Osteocyte (in vitro differentiated cells): ENCODE measurements around the gene TMEM208. TPM values are rescaled to one million over a fixed set of nuclear protein-coding genes. Genes with fewer than 3 reads are reported as not detected.

Experiments used
- DNase-seq: peaks from one replicate; pipeline ENCODE4 v3.0.0; 2021; ENCODE audit warnings: mixed read lengths; ENCODE audit not compliant: unreplicated experiment; ENCODE audit errors: extremely low spot score
- H3K27ac Mint-ChIP-seq: one replicate; pipeline ENCODE4 v1.8.0; 2021; ENCODE audit warnings: mild to moderate bottlenecking, mixed read lengths; ENCODE audit not compliant: unreplicated experiment
- H3K27me3 Mint-ChIP-seq: one replicate; pipeline ENCODE4 v1.8.0; 2021; ENCODE audit warnings: mixed read lengths; ENCODE audit not compliant: unreplicated experiment
- H3K36me3 Mint-ChIP-seq: one replicate; pipeline ENCODE4 v1.8.0; 2021; ENCODE audit warnings: mixed read lengths; ENCODE audit not compliant: unreplicated experiment
- H3K4me1 Mint-ChIP-seq: one replicate; pipeline ENCODE4 v1.8.0; 2021; ENCODE audit warnings: mixed read lengths; ENCODE audit not compliant: unreplicated experiment
- H3K4me3 Mint-ChIP-seq: one replicate; pipeline ENCODE4 v1.8.0; 2021; ENCODE audit warnings: mild to moderate bottlenecking, moderate library complexity, mixed read lengths; ENCODE audit not compliant: unreplicated experiment
- H3K9me3 Mint-ChIP-seq: one replicate; pipeline ENCODE4 v1.8.0; 2021; ENCODE audit warnings: mixed read lengths; ENCODE audit not compliant: unreplicated experiment
- total RNA-seq: library from RNA; stranded (reverse); gene quantifications from 2 replicates; pipeline ENCODE4 v1.2.1, GENCODE V29; 2021
- TF ChIP-seq, protein P1 (sequence below): fragments of 200-600 bp; sonication (generic); IDR thresholded peaks from 2 replicates; pipeline ENCODE4 v1.5.0; 2021; ENCODE audit warnings: antibody characterized with exemption, mild to moderate bottlenecking, moderate library complexity

TMEM208 gene
- total RNA-seq, 1 donor from 2014 or later = 41.0 TPM

DNA sequence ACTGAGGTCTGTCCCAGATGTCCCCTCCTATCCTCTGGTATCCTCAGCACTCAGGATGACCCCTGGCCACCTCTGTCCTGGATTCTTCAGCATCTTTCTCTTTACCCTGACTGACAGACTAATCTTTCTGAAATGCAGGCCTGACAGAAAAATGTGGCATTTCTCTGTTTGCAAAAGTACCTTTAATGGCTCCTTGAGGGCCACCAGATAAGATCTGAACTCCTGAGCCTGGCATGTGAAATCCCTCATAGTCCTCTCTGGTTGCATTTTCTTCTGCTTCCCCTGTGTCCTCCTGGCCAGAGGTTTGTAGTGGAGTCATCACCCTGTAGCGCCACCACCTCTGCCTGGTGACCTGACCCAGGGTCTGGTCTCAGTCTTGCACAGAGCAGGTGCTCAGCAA is 30.0 kb upstream of the TMEM208 start:
- no peak overlapping the region for H3K27ac Mint-ChIP-seq
- no peak for DNase-seq
- no peak overlapping the region for H3K4me3 Mint-ChIP-seq

DNA sequence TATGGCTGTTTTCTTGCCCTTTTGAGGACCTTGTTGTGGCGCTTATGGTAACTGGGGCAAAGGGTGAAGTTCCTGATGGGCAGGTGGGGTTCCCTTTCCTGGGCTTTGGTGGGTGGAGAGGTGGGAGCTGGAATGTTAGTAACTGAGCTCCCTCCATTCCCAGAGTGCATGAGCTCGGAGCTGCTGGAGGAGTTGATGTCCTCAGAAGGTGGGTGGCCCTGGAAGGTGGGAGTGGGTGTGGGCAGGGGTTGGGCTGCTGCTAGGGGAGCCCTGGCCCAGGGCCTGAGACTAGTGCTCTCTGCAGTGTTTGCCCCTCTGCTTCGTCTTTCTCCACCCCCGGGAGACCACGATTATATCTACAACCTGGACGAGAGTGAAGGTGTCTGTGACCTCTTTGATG is 29.2 kb upstream of the TMEM208 start:
- Mint-ChIP-seq H3K27me3 (no peaks in the 10 kb centered on the region), H3K9me3 (no peaks in the 10 kb centered on the region), H3K36me3 (peaks cover 26% of the 10 kb centered on the region), H3K4me1 (peaks cover 22% of the 10 kb centered on the region), H3K4me3 (no peak overlapping the region), H3K27ac (no peak overlapping the region)
- TF ChIP-seq, protein P1, sequence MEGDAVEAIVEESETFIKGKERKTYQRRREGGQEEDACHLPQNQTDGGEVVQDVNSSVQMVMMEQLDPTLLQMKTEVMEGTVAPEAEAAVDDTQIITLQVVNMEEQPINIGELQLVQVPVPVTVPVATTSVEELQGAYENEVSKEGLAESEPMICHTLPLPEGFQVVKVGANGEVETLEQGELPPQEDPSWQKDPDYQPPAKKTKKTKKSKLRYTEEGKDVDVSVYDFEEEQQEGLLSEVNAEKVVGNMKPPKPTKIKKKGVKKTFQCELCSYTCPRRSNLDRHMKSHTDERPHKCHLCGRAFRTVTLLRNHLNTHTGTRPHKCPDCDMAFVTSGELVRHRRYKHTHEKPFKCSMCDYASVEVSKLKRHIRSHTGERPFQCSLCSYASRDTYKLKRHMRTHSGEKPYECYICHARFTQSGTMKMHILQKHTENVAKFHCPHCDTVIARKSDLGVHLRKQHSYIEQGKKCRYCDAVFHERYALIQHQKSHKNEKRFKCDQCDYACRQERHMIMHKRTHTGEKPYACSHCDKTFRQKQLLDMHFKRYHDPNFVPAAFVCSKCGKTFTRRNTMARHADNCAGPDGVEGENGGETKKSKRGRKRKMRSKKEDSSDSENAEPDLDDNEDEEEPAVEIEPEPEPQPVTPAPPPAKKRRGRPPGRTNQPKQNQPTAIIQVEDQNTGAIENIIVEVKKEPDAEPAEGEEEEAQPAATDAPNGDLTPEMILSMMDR = no peak
- no peak for DNase-seq

More for the DNA sequence above, 30.0 kb upstream of the TMEM208 start:
- H3K27me3 Mint-ChIP-seq = no peaks in the 10 kb centered on the region
- H3K9me3 Mint-ChIP-seq = no peaks in the 10 kb centered on the region
- TF ChIP-seq, protein P1 = no peak
- H3K36me3 Mint-ChIP-seq = peaks cover 24% of the 10 kb centered on the region
- peaks cover 26% of the 10 kb centered on the region for H3K4me1 Mint-ChIP-seq

DNA sequence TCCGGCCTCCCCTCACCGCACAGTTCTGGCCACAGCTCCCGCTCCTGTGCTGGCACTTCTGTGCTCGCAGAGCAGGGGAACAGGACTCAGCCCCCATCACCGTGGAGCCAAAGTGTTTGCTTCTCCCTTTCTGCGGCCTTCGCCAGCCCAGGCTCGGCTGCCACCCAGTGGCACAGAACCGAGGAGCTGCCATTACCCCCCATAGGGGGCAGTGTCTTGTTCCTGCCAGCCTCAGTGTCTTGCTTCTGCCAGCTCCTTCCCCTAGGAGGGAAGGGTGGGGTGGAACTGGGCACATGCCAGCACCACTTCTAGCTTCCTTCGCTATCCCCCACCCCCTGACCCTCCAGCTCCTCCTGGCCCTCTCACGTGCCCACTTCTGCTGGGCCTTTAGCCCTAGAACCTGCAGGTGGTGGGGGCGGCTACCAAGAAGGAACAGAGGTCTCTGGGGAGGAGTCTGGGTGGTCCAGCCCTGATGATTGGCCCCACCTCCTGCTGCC is 28.6 kb upstream of the TMEM208 start:
- peaks cover 26% of the 10 kb centered on the region for H3K36me3 Mint-ChIP-seq
- H3K4me1 Mint-ChIP-seq = peaks cover 16% of the 10 kb centered on the region
- TF ChIP-seq, protein P1 = peak; percentile 61
- no peaks in the 10 kb centered on the region for H3K9me3 Mint-ChIP-seq
- DNase-seq = no peak
- no peaks in the 10 kb centered on the region for H3K27me3 Mint-ChIP-seq
- H3K4me3 Mint-ChIP-seq = no peak overlapping the region
- H3K27ac Mint-ChIP-seq = peak overlapping the region; percentile 38

DNA sequence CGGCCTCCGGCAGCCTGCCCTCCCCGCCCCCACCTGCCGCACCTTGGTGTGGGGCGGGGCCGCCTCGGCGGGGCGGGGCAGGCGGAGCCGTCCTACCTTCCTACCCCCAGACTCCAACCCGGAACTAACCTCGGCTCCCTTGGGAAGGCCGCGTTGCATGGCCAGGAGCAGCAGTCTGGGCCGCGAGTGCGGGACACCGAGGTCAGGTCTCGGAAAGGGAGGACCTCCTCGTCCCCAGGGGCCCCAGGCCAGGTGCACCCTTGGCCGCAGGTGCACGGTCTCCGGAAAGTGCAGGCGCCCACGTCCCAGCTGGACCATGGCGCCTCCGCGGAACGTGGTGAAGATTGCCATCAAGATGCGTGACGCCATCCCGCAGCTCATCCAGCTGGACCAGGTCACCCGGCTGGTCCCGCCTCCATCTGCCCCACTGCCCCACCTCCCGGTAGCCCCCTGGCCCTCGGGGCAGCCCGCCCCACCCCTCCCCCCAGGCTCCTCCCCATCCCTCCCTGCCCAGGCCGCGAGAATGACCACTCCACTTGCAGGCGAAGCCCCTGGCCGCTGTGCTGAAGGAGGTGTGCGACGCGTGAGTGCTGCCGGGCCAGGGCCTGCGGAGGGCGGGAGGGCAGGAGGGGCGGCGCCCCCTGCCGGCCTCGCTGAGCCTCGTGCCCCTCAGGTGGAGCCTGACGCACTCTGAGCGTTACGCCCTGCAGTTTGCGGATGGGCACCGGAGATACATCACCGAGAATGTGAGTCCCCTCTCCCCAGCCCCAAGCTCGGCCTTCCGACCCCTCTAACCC is 27.7 kb upstream of the TMEM208 start, which contains the start of gene ELMO3:
ELMO3 (plus strand) TSS at position 121 of the 797 bp plus-strand sequence; CDS start at position 317, 196 bp downstream.
- Mint-ChIP-seq H3K9me3 (no peaks in the 10 kb centered on the region), H3K27ac (peak within 1 kb of the TSS; percentile 38), H3K4me3 (no peak within 1 kb of the TSS), H3K27me3 (no peaks in the 10 kb centered on the region), H3K36me3 (peaks cover 25% of the 10 kb centered on the region), H3K4me1 (peaks cover 7% of the 10 kb centered on the region)
- no peak for DNase-seq
- TF ChIP-seq, protein P1 = peak; percentile 29

DNA sequence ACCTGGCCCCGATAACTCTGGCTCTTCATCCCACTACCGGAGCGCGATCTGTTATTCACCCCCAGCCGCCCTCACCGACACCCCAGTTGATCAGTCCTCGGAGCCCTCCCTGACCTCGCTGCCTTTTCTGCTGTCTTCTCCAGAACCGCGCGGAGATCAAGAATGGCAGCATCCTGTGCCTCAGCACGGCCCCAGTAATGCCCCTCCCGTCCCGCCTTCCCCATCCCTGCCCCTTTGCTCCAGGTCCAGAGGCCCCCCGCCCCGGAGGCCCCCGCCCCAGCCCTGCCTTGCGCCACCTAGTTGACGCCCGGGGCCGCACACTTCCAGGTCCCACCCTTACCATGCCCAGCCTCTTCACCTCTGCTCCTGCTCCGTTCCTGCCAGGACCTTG is 27.1 kb upstream of the TMEM208 start:
- Mint-ChIP-seq H3K4me3 (no peak overlapping the region), H3K27ac (no peak overlapping the region), H3K4me1 (peaks cover 7% of the 10 kb centered on the region), H3K9me3 (no peaks in the 10 kb centered on the region), H3K27me3 (no peaks in the 10 kb centered on the region), H3K36me3 (peaks cover 26% of the 10 kb centered on the region)
- no peak for DNase-seq
- TF ChIP-seq, protein P1 = no peak
